ENCODE measurements around the gene ACTG1. TPM values are rescaled to one million over a fixed set of nuclear protein-coding genes. Genes with fewer than 3 reads are reported as not detected.

ACTG1 gene
- total and polyA plus RNA-seq, 9 of the 15 experiments (the other 6 are each of a cell fraction or from before 2014, with no cell fraction given), result 224 to 1,775 (median 568) TPM

GRCh38 chr17:81551458-81552243, 39.1 kb upstream of the ACTG1 start (continued):
- no peak for TF ChIP-seq POLR2AphosphoS2 (IDR thresholded peaks at IDR 0.05; ENCODE audit: low read length)
- TF ChIP-seq ILF3 (IDR thresholded peaks at IDR 0.05; ENCODE audit: borderline replicate concordance), result peak; percentile 54; the same call in 1 of the 2 replicates
- no peak for TF ChIP-seq GTF2E2 (tag; IDR thresholded peaks at IDR 0.05)
- no peak for TF ChIP-seq ZFP91 (CRISPR knock-in tag; IDR thresholded peaks at IDR 0.05)
- TF ChIP-seq KAT2B (IDR thresholded peaks at IDR 0.05; ENCODE audit: low read depth, low read length), result no peak
- peak; percentile 20; the same call in 1 of the 2 replicates for TF ChIP-seq ZNF263 (CRISPR knock-in tag; IDR thresholded peaks at IDR 0.05; ENCODE audit: borderline replicate concordance)
- no peak for TF ChIP-seq NCOA1 (IDR thresholded peaks at IDR 0.05; ENCODE audit: low read depth)
- peak; percentile 15; the same call in 1 of the 2 replicates for TF ChIP-seq MYC (IDR thresholded peaks at IDR 0.05; ENCODE audit: low read depth, low read length)
- no peak for TF ChIP-seq MYC (CRISPR knock-in tag; IDR thresholded peaks at IDR 0.05; ENCODE audit: borderline replicate concordance, low read depth)
- no peak for TF ChIP-seq MCM3 (IDR thresholded peaks at IDR 0.05)
- TF ChIP-seq ZNF609 (CRISPR knock-in tag; IDR thresholded peaks at IDR 0.05; ENCODE audit: borderline replicate concordance), result no peak
- TF ChIP-seq HEY1 (CRISPR knock-in tag; IDR thresholded peaks at IDR 0.05; ENCODE audit: borderline replicate concordance), result no peak
- TF ChIP-seq STAT6 (CRISPR knock-in tag; IDR thresholded peaks at IDR 0.05), result 0 out of 2 replicates have a peak, but pooled peaks have one; percentile 42
- no peak for TF ChIP-seq MECOM (CRISPR knock-in tag; IDR thresholded peaks at IDR 0.05)
- TF ChIP-seq ZNF384 (IDR thresholded peaks at IDR 0.05; ENCODE audit: low read depth, low read length), result no peak
- TF ChIP-seq STAT5A (IDR thresholded peaks at IDR 0.05; ENCODE audit: borderline replicate concordance, low read length), result no peak
- TF ChIP-seq CBX8 (IDR thresholded peaks at IDR 0.05; ENCODE audit: borderline replicate concordance, extremely low read depth, low read depth, low read length, poor library complexity, severe bottlenecking), result no peak
- no peak for TF ChIP-seq ADNP (tag; IDR thresholded peaks at IDR 0.05)
- no peak for TF ChIP-seq COPS2 (conservative IDR thresholded peaks at IDR 0.05)

Measured in K562 (cell line).